Measurements from ENCODE around the gene SMO.

SMO gene

GRCh38 chr7:129163875-129164544 lies 24.4 kb upstream of the SMO start:
- peak; percentile 78 for TF ChIP-seq CTCF (IDR thresholded peaks at IDR 0.05; ENCODE audit: low read depth, low read length)
- peak; percentile 38 for DNase-seq (ENCODE audit: extremely low read depth, low read depth)

- DNase-seq (ENCODE audit: extremely low read depth, low read depth) = no peak
- TF ChIP-seq CTCF (IDR thresholded peaks at IDR 0.05; ENCODE audit: low read depth, low read length) = no peak
Observed at GRCh38 chr7:129166745-129167144, 21.7 kb upstream of the SMO start.

GRCh38 chr7:129167817-129168216 lies 20.6 kb upstream of the SMO start:
- no peak for TF ChIP-seq CTCF (IDR thresholded peaks at IDR 0.05; ENCODE audit: low read depth, low read length)
- no peak for DNase-seq (ENCODE audit: extremely low read depth, low read depth)

DNA sequence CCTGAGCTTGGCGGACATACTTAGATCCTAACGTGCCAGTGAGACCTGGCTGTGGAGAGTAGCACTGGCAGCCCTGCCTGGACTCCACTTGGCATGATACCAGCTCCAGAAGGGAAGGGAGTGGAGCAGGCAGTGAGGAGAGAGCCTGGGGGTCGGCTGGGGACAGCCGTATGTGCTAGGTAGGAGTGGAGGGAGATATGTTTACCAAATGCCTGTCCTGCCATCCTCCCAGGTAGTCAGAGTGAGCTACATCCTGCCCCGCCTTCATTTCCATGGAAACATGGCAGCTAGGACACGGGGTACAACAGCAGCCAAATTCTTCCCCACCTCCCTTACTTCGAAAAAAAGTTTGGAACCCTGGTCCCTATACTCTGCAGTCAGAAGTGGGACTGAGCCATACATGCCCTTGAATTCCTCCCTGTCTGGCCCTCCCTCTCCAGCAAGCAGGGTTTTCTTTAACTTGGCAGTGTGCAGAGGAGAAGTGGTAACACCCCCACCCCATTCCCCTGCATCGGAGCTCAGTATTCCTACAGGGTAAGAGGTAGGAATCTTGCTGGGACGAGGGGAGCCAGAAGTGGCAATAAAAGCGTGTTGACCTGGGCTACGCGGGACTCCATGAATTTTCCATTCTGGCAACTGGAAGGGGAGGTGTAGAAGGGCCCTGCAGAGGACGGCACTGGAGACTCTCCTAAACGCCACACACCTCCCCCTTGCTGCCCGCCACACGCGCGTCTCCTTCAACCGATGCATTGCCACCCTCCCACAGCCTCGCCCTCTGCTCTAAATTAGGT lies 20.0 kb upstream of the SMO start:
- TF ChIP-seq CTCF (IDR thresholded peaks at IDR 0.05; ENCODE audit: low read depth, low read length) = no peak
- no peak for DNase-seq (ENCODE audit: extremely low read depth, low read depth)

GRCh38 chr7:129169171-129169671 lies 19.2 kb upstream of the SMO start:
- no peak for TF ChIP-seq CTCF (IDR thresholded peaks at IDR 0.05; ENCODE audit: low read depth, low read length)
- no peak for DNase-seq (ENCODE audit: extremely low read depth, low read depth)

DNA sequence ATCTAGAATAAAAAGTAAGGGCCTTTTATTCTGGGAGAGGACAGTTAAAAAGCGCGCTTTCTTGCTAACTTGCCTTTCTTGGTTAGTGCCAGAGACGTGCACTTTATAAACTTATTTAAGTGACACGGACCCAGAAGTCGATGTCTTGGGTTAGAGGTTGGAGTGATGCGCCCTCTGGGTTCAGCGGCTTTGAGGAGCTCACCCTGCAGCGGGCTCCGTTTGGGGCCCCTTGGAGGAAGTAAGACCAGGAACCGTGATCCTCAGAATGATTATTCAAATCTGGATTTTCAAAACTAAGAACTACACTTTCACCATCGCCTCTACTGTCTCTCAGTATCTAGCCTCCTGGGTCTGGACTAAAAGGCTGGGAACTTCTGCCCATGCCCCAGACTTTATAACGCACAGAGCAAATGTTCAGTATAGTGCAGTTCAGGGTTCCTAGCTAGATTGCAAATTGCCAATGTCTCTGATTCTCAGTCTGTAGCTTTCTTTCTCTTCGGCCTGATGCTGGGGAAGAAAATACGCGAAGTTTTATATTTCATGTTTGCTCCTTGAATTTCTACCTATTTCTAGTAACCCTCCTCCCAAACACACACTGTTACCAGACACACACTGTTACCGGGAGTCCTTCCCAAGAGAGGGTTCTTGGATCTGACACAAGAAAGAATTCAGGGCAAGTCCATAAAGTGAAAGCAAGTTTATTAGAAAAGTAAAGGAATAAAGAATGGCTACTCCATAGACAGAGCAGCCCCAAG lies 18.6 kb upstream of the SMO start:
- TF ChIP-seq CTCF (IDR thresholded peaks at IDR 0.05; ENCODE audit: low read depth, low read length) = no peak
- DNase-seq (ENCODE audit: extremely low read depth, low read depth) = no peak

Data from AG09319 (cell line).